GM21390 (cell line): ENCODE data around the gene STK11.
"Not testable (repeated sequence)": the region's sequence is repeated elsewhere in the genome, so short reads cannot be mapped to it uniquely, and the experiment has no call there.

Source experiments
- ATAC-seq: cut with Tn5 transposase; IDR thresholded peaks from one replicate; pipeline ENCODE4 v1.9.1; 2021; ENCODE audit not compliant: unreplicated experiment

Gene STK11

GRCh38 chr19:1168572-1169410 is 36.8 kb upstream of the STK11 start:
- no peak for ATAC-seq

- no peak for ATAC-seq
Observed at GRCh38 chr19:1169411-1169791, 36.2 kb upstream of the STK11 start.

GRCh38 chr19:1169921-1170885 is 35.4 kb upstream of the STK11 start:
- no peak for ATAC-seq

- ATAC-seq = no peak
Observed at GRCh38 chr19:1170938-1171754, 34.4 kb upstream of the STK11 start.

- no peak for ATAC-seq
Observed at GRCh38 chr19:1171755-1172352, 33.7 kb upstream of the STK11 start.

- no peak for ATAC-seq
Observed at GRCh38 chr19:1172353-1173158, 33.0 kb upstream of the STK11 start.

GRCh38 chr19:1173159-1173844 is 32.3 kb upstream of the STK11 start:
- no peak for ATAC-seq

GRCh38 chr19:1173845-1174809 is 31.5 kb upstream of the STK11 start, which contains the start of gene SBNO2:
TSS of gene SBNO2 (minus strand) at chr19:1174268. CDS start at chr19:1154276, 19,992 bp downstream.
- ATAC-seq = no peak

GRCh38 chr19:1177322-1178114 is 28.1 kb upstream of the STK11 start:
- ATAC-seq = no peak

- ATAC-seq = no peak
Observed at GRCh38 chr19:1181606-1182005, 24.0 kb upstream of the STK11 start.

GRCh38 chr19:1182068-1182467 is 23.5 kb upstream of the STK11 start:
- ATAC-seq = no peak

GRCh38 chr19:1182727-1183126 is 22.9 kb upstream of the STK11 start:
- ATAC-seq = no peak

- ATAC-seq = no peak
Observed at GRCh38 chr19:1183543-1184172, 21.9 kb upstream of the STK11 start.

GRCh38 chr19:1189419-1189818 is 16.2 kb upstream of the STK11 start:
- ATAC-seq = no peak

GRCh38 chr19:1199531-1199930 is 6.0 kb upstream of the STK11 start:
- ATAC-seq = no peak

- not testable (repeated sequence) for ATAC-seq
Observed at GRCh38 chr19:1200614-1201013, 5.0 kb upstream of the STK11 start.
